Measurements from ENCODE around the gene FSTL5. TPM values are rescaled to one million over a fixed set of nuclear protein-coding genes. Genes with fewer than 3 reads are reported as not detected.

FSTL5 gene
- total and polyA plus RNA-seq, 2 of the 13 experiments (the other 11 are each of a cell fraction or from before 2014, with no cell fraction given), result 0.03 to 0.07 TPM

- no TSS peak for BruUV-seq (replicated peaks)
- TF ChIP-seq, protein P1, sequence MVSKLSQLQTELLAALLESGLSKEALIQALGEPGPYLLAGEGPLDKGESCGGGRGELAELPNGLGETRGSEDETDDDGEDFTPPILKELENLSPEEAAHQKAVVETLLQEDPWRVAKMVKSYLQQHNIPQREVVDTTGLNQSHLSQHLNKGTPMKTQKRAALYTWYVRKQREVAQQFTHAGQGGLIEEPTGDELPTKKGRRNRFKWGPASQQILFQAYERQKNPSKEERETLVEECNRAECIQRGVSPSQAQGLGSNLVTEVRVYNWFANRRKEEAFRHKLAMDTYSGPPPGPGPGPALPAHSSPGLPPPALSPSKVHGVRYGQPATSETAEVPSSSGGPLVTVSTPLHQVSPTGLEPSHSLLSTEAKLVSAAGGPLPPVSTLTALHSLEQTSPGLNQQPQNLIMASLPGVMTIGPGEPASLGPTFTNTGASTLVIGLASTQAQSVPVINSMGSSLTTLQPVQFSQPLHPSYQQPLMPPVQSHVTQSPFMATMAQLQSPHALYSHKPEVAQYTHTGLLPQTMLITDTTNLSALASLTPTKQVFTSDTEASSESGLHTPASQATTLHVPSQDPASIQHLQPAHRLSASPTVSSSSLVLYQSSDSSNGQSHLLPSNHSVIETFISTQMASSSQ (IDR thresholded peaks at IDR 0.05; ENCODE audit: low read depth), result no peak
- TF ChIP-seq, protein P1 (CRISPR knock-in tag; IDR thresholded peaks at IDR 0.05; ENCODE audit: borderline replicate concordance), result no peak
- TF ChIP-seq ETV6 (CRISPR knock-in tag; conservative IDR thresholded peaks at IDR 0.05) (no peak), WIZ (CRISPR knock-in tag; IDR thresholded peaks at IDR 0.05) (no peak), ZNF577 (CRISPR knock-in tag; IDR thresholded peaks at IDR 0.05; ENCODE audit: borderline replicate concordance, low read depth) (no peak), ZNF879 (CRISPR knock-in tag; IDR thresholded peaks at IDR 0.05) (no peak), ELK4 (CRISPR knock-in tag; IDR thresholded peaks at IDR 0.05; ENCODE audit: borderline replicate concordance) (no peak), ZNF10 (CRISPR knock-in tag; IDR thresholded peaks at IDR 0.05; ENCODE audit: borderline replicate concordance, low read depth) (no peak), RCOR2 (CRISPR knock-in tag; IDR thresholded peaks at IDR 0.05) (no peak), XRCC5 (optimal IDR thresholded peaks at IDR 0.05; ENCODE audit: low read length) (no peak), SNAI1 (CRISPR knock-in tag; IDR thresholded peaks at IDR 0.05; ENCODE audit: borderline replicate concordance) (no peak), KLF15 (CRISPR knock-in tag; IDR thresholded peaks at IDR 0.05; ENCODE audit: borderline replicate concordance) (no peak), RNF2 (conservative IDR thresholded peaks at IDR 0.05; ENCODE audit: low read depth) (no peak), ZC3H13 (CRISPR knock-in tag; IDR thresholded peaks at IDR 0.05) (no peak), PRPF4 (IDR thresholded peaks at IDR 0.05; ENCODE audit: low read depth, low read length, poor library complexity, severe bottlenecking) (no peak)
- TF ChIP-seq, protein P2, sequence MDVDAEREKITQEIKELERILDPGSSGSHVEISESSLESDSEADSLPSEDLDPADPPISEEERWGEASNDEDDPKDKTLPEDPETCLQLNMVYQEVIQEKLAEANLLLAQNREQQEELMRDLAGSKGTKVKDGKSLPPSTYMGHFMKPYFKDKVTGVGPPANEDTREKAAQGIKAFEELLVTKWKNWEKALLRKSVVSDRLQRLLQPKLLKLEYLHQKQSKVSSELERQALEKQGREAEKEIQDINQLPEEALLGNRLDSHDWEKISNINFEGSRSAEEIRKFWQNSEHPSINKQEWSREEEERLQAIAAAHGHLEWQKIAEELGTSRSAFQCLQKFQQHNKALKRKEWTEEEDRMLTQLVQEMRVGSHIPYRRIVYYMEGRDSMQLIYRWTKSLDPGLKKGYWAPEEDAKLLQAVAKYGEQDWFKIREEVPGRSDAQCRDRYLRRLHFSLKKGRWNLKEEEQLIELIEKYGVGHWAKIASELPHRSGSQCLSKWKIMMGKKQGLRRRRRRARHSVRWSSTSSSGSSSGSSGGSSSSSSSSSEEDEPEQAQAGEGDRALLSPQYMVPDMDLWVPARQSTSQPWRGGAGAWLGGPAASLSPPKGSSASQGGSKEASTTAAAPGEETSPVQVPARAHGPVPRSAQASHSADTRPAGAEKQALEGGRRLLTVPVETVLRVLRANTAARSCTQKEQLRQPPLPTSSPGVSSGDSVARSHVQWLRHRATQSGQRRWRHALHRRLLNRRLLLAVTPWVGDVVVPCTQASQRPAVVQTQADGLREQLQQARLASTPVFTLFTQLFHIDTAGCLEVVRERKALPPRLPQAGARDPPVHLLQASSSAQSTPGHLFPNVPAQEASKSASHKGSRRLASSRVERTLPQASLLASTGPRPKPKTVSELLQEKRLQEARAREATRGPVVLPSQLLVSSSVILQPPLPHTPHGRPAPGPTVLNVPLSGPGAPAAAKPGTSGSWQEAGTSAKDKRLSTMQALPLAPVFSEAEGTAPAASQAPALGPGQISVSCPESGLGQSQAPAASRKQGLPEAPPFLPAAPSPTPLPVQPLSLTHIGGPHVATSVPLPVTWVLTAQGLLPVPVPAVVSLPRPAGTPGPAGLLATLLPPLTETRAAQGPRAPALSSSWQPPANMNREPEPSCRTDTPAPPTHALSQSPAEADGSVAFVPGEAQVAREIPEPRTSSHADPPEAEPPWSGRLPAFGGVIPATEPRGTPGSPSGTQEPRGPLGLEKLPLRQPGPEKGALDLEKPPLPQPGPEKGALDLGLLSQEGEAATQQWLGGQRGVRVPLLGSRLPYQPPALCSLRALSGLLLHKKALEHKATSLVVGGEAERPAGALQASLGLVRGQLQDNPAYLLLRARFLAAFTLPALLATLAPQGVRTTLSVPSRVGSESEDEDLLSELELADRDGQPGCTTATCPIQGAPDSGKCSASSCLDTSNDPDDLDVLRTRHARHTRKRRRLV (CRISPR knock-in tag; IDR thresholded peaks at IDR 0.05), result no peak
Observed at GRCh38 chr4:161937596-161937995, 226.2 kb downstream of the FSTL5 start.

More at GRCh38 chr4:161937596-161937995, 226.2 kb downstream of the FSTL5 start:
- Histone ChIP-seq H3K4me3 (replicated peaks in 1 of 3; ENCODE audit: insufficient read depth in 1 of 3, low read depth in 2 of 3, low read length in 3 of 3) (no peak overlapping the region), H3K27ac (ENCODE audit: extremely low read length, insufficient read depth, low read length) (no peak overlapping the region), H4K20me1 (ENCODE audit: insufficient read depth, low read length) (no peaks in the 10 kb centered on the region), H3K9ac (ENCODE audit: insufficient read depth, low read depth, low read length) (no peak overlapping the region), H3K36me3 (replicated peaks in 1 of 2; ENCODE audit: control insufficient read depth in 1 of 2, insufficient read depth in 2 of 2, low read length in 2 of 2) (no peaks in the 10 kb centered on the region), H3K9me3 (ENCODE audit: low read length) (no peaks in the 10 kb centered on the region), H2AFZ (ENCODE audit: low read length) (no peak overlapping the region), H3K4me2 (ENCODE audit: low read depth, low read length) (no peak overlapping the region), H3K4me1 (ENCODE audit: insufficient read depth, low read length) (no peaks in the 10 kb centered on the region), H3K27me3 (ENCODE audit: control insufficient read depth in 1 of 2, insufficient read depth in 2 of 2, low read length in 2 of 2) (no peaks in the 10 kb centered on the region), H3K79me2 (ENCODE audit: insufficient read depth, low read length) (no peaks in the 10 kb centered on the region)
- in situ Hi-C loops (cut with HindIII; ENCODE audit: extremely low pct_ligation_motif_present, low pct_unique_long_range_greater_than_20kb), result no loop called here
- POLR2A ChIA-PET, result no interaction called here
- FAIRE-seq (no peak), ATAC-seq (no peak), DNase-seq (ENCODE audit: low spot score) (no peak)
- intact Hi-C loops (cut with micrococcal nuclease; ENCODE audit: unreplicated experiment), result no loop called here
- WGBS (ENCODE audit: low lambda C conversion rate), result 0% methylated on average over 1 of the region's 1 CpG
- CTCF ChIA-PET (ENCODE audit: low intra/inter-chr PET ratio, low total read pairs), result no interaction called here
